CD14-positive monocyte (primary cell): ENCODE results near the gene LEMD1. TPM values are rescaled to one million over a fixed set of nuclear protein-coding genes. Genes with fewer than 3 reads are reported as not detected.

Source experiments
- DNase-seq, 3 donors: peaks; one replicate each; pipeline ENCODE4 v3.0.0-alpha.2; 2011 to 2022
- H2AFZ ChIP-seq: 2 replicates; pipeline ENCODE4 v1.6.0; 2012; ENCODE audit warnings: mild to moderate bottlenecking, low read depth, low read length, inconsistent platforms; ENCODE audit not compliant: insufficient read depth, poor library complexity, severe bottlenecking
- H3K27ac ChIP-seq, 2 donors: 1 replicate in 1 of 2; 2 replicates in 1 of 2; pipeline ENCODE4 v1.5.1; 2012 to 2013; ENCODE audit warnings: low read length in 2 of 2, control low read depth in 1 of 2, inconsistent platforms in 1 of 2, low read depth in 1 of 2, mild to moderate bottlenecking in 1 of 2
- H3K27me3 ChIP-seq, 2 donors: one replicate each; pipeline versions ENCODE4 v1.6.0 to v1.6.1; 2011 to 2013; ENCODE audit warnings: low read length in 2 of 2; ENCODE audit not compliant: control insufficient read depth in 2 of 2, insufficient read depth in 2 of 2
- H3K36me3 ChIP-seq, 2 donors: replicated peaks in 1 of 2; 1 replicate in 1 of 2; 2 replicates in 1 of 2; pipeline versions ENCODE4 v1.5.1 to v1.6.1; 2012 to 2013; ENCODE audit warnings: low read length in 2 of 2, control low read depth in 1 of 2, inconsistent platforms in 1 of 2, mild to moderate bottlenecking in 1 of 2; ENCODE audit not compliant: insufficient read depth in 2 of 2, control insufficient read depth in 1 of 2
- H3K4me1 ChIP-seq, 2 donors: 1 replicate in 1 of 2; 2 replicates in 1 of 2; pipeline versions ENCODE4 v1.5.1 to v1.6.1; 2012 to 2013; ENCODE audit warnings: low read length in 2 of 2, control low read depth in 1 of 2, inconsistent platforms in 1 of 2, mild to moderate bottlenecking in 1 of 2, moderate library complexity in 1 of 2; ENCODE audit not compliant: insufficient read depth in 2 of 2, control insufficient read depth in 1 of 2
- H3K4me2 ChIP-seq: replicated peaks from 2 replicates; pipeline ENCODE3; 2012; ENCODE audit warnings: low read length, moderate library complexity, mild to moderate bottlenecking; ENCODE audit not compliant: poor library complexity, severe bottlenecking; ENCODE audit errors: extremely low read depth
- H3K4me3 ChIP-seq, 3 experiments: fragments of 200-600 bp in 1 of 3; sonication (generic) in 1 of 3; replicated peaks in 1 of 3; 1 replicate in 2 of 3; 2 replicates in 1 of 3; pipeline ENCODE4 v1.5.1; 2011 to 2013; ENCODE audit warnings: low read length in 3 of 3, mild to moderate bottlenecking in 3 of 3, control low read depth in 2 of 3, low read depth in 2 of 3, inconsistent platforms in 1 of 3, moderate library complexity in 1 of 3
- H3K79me2 ChIP-seq: 2 replicates; pipeline ENCODE4 v1.6.0; 2012; ENCODE audit warnings: mild to moderate bottlenecking, control low read depth, inconsistent platforms, low read length, moderate library complexity; ENCODE audit not compliant: insufficient read depth
- H3K9ac ChIP-seq: 2 replicates; pipeline ENCODE4 v1.6.0; 2017; ENCODE audit warnings: low read length, mild to moderate bottlenecking; ENCODE audit not compliant: insufficient read depth, poor library complexity, severe bottlenecking
- H3K9me3 ChIP-seq, 2 donors: replicated peaks in 1 of 2; 1 replicate in 1 of 2; 2 replicates in 1 of 2; pipeline versions ENCODE4 v1.5.1 to v1.6.1; 2012 to 2013; ENCODE audit warnings: low read length in 2 of 2, control low read depth in 1 of 2; ENCODE audit not compliant: control insufficient read depth in 1 of 2, insufficient read depth in 1 of 2
- H4K20me1 ChIP-seq: 2 replicates; pipeline ENCODE4 v1.6.0; 2012; ENCODE audit warnings: mild to moderate bottlenecking, low read length, control low read depth, moderate library complexity; ENCODE audit not compliant: insufficient read depth
- H3K27ac Mint-ChIP-seq, 7 donors: one replicate each; pipeline ENCODE4 v1.8.0; 2020; ENCODE audit warnings: mild to moderate bottlenecking in 7 of 7, mixed read lengths in 7 of 7, moderate library complexity in 6 of 7, inconsistent platforms in 2 of 7
- H3K27me3 Mint-ChIP-seq, 3 donors: one replicate each; pipeline ENCODE4 v1.8.0; 2021 to 2022; ENCODE audit warnings: low read depth in 3 of 3, mild to moderate bottlenecking in 3 of 3, mixed read lengths in 3 of 3, moderate library complexity in 3 of 3, inconsistent platforms in 1 of 3
- H3K36me3 Mint-ChIP-seq, 2 donors: one replicate each; pipeline ENCODE4 v1.8.0; 2020; ENCODE audit warnings: mixed read lengths in 2 of 2, inconsistent platforms in 1 of 2, mild to moderate bottlenecking in 1 of 2
- H3K4me1 Mint-ChIP-seq: one replicate; pipeline ENCODE4 v1.8.0; 2020; ENCODE audit warnings: mild to moderate bottlenecking, mixed read lengths
- H3K4me3 Mint-ChIP-seq, 2 donors: one replicate each; pipeline ENCODE4 v1.8.0; 2020; ENCODE audit warnings: mild to moderate bottlenecking in 2 of 2, mixed read lengths in 2 of 2, moderate library complexity in 1 of 2
- H3K9me3 Mint-ChIP-seq, 7 donors: one replicate each; pipeline ENCODE4 v1.8.0; 2020 to 2022; ENCODE audit warnings: mixed read lengths in 7 of 7, mild to moderate bottlenecking in 6 of 7, moderate library complexity in 6 of 7, inconsistent platforms in 2 of 7
- WGBS: methylation state at CpG from one replicate; pipeline ENCODE4 v1.1.5; 2013; ENCODE audit warnings: missing lambda C conversion rate; ENCODE audit not compliant: insufficient coverage; 5-methylcytosine and 5-hydroxymethylcytosine counted together
- intact Hi-C, 2 donors: fragments of 100-400 bp; cut with micrococcal nuclease; formaldehyde crosslinking; loops; one replicate each; pipeline versions ENCODE4 v1.15.0 to v1.15.1; 2023
- polyA plus RNA-seq, 3 donors: library from polyadenylated mRNA; depleted of rRNA in 1 of 3; unstranded in 2 of 3; stranded (reverse) in 1 of 3; fragments of 300-500 nt in 2 of 3; fragments of >200 nt in 1 of 3; fragmentation: Illumina TruSeq in 2 of 3; gene quantifications; 1 replicate in 2 of 3; 2 replicates in 1 of 3; pipeline ENCODE4 v1.2.3, GENCODE V29; 2012 to 2021
- TF ChIP-seq, protein P1 (sequence below): fragments of 200-600 bp; IDR thresholded peaks from one replicate; pipeline ENCODE4 v1.8.0; 2022; ENCODE audit warnings: antibody characterized with exemption, mild to moderate bottlenecking

Gene LEMD1
- polyA plus RNA-seq, 3 donors = not detected

DNA sequence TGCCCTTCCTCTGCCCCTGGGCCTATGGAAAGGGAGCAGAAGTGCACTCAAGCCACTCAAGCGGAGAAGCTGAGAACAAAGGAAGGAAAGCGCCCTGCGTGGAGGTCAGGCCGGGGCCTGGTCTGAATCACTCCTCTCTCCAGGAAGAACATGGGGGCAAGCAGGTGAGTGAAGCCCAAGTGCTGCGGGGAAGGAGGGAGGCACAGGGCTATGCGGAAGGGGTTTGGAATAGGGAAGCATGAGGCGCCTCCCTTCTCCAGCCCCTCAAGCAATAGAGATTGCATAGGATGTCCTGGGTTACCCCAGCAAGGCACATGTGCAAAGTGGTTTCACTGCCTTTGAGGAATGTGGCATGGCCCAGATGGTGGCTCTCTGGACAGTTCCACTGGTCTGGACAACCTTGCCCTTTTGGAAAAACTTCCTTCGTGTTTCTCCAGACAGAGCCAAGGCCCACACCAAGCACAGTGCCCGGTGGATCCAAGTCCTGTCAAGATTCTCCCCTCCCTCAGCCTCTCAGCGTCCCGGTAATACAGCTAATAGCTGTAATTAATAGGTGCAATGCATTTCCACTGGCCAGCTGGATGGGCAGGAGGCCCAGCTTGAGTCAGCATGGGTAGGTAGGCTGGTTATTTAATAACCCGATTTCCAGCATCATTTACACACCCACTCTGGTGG, 20.3 kb upstream of the LEMD1 start:
- peaks cover 0 to 2% (median 0%) of the 10 kb centered on the region in 7 donors for H3K9me3 Mint-ChIP-seq
- no peak overlapping the region for H3K9ac ChIP-seq
- H3K36me3 ChIP-seq = no peaks in the 10 kb centered on the region
- H3K27ac Mint-ChIP-seq = no peak overlapping the region
- intact Hi-C loops = no loop called here
- no peak overlapping the region for H3K4me2 ChIP-seq
- peaks cover 22 to 53% (median 40%) of the 10 kb centered on the region in 3 donors for H3K27me3 Mint-ChIP-seq
- H3K4me3 ChIP-seq = no peak overlapping the region
- no peaks in the 10 kb centered on the region for H4K20me1 ChIP-seq
- no peak overlapping the region for H3K27ac ChIP-seq
- H3K36me3 Mint-ChIP-seq = no peaks in the 10 kb centered on the region
- WGBS = 69% methylated on average over 6 of the region's 12 CpGs
- no peaks in the 10 kb centered on the region for H3K79me2 ChIP-seq
- DNase-seq = no peak
- H3K4me1 ChIP-seq = peaks cover 18 to 23% of the 10 kb centered on the region in 2 donors
- TF ChIP-seq, protein P1, sequence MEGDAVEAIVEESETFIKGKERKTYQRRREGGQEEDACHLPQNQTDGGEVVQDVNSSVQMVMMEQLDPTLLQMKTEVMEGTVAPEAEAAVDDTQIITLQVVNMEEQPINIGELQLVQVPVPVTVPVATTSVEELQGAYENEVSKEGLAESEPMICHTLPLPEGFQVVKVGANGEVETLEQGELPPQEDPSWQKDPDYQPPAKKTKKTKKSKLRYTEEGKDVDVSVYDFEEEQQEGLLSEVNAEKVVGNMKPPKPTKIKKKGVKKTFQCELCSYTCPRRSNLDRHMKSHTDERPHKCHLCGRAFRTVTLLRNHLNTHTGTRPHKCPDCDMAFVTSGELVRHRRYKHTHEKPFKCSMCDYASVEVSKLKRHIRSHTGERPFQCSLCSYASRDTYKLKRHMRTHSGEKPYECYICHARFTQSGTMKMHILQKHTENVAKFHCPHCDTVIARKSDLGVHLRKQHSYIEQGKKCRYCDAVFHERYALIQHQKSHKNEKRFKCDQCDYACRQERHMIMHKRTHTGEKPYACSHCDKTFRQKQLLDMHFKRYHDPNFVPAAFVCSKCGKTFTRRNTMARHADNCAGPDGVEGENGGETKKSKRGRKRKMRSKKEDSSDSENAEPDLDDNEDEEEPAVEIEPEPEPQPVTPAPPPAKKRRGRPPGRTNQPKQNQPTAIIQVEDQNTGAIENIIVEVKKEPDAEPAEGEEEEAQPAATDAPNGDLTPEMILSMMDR = no peak
- H3K9me3 ChIP-seq = no peaks in the 10 kb centered on the region
- peaks cover 0 to 18% of the 10 kb centered on the region in 2 donors for H3K27me3 ChIP-seq
- H2AFZ ChIP-seq = no peak overlapping the region
- H3K4me3 Mint-ChIP-seq = no peak overlapping the region
- peaks cover 26% of the 10 kb centered on the region for H3K4me1 Mint-ChIP-seq

DNA sequence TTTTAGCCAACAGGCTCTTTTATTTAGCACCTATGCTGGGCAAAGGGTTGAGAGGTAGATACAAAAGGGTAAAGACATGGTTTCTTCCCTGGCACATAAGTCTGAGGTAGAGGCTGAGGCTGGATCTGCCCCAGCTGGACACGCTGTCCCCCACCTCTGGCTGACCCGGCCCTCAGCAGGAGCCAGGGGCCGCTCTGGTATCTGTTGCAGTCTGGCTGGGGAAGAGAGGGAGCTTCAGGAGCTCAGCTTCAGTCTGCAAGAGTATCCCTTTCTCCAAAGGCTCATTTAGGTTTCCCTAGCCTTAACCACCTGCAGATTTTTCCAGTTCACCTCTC, 19.8 kb upstream of the LEMD1 start:
- H3K27ac Mint-ChIP-seq = no peak overlapping the region
- Histone ChIP-seq H3K79me2 (no peaks in the 10 kb centered on the region), H3K9me3 (no peaks in the 10 kb centered on the region), H2AFZ (peak overlapping the region; percentile 72), H3K27me3 (peaks cover 0 to 18% of the 10 kb centered on the region in 2 donors), H3K4me1 (peaks cover 18 to 28% of the 10 kb centered on the region in 2 donors), H3K27ac (no peak overlapping the region), H3K4me3 (no peak overlapping the region), H3K36me3 (no peaks in the 10 kb centered on the region), H4K20me1 (no peaks in the 10 kb centered on the region), H3K4me2 (peak overlapping the region; percentile 69), H3K9ac (no peak overlapping the region)
- H3K27me3 Mint-ChIP-seq = peaks cover 21 to 52% (median 41%) of the 10 kb centered on the region in 3 donors
- intact Hi-C loops = no loop called here
- peaks cover 29% of the 10 kb centered on the region for H3K4me1 Mint-ChIP-seq
- DNase-seq = no peak
- H3K36me3 Mint-ChIP-seq = no peaks in the 10 kb centered on the region
- TF ChIP-seq, protein P1 = no peak
- H3K4me3 Mint-ChIP-seq = peak overlapping the region in 1 of 2 donors; percentile 93
- H3K9me3 Mint-ChIP-seq = peaks cover 0 to 2% (median 0%) of the 10 kb centered on the region in 7 donors
- whole genome bisulfite sequencing = no CpG with 5 or more reads among the region's 3 CpGs
